Neuron (in vitro differentiated cells): ENCODE results near the gene OTOA.
"Not testable (repeated sequence)": the region's sequence is repeated elsewhere in the genome, so short reads cannot be mapped to it uniquely, and the experiment has no call there.

Experiments
- H2AFZ ChIP-seq: one replicate; pipeline ENCODE4 v1.6.1; 2013; ENCODE audit warnings: low read depth, mild to moderate bottlenecking, inconsistent platforms, low read length, moderate library complexity
- H3K27me3 ChIP-seq: one replicate; pipeline ENCODE4 v1.6.1; 2013; ENCODE audit warnings: low read length; ENCODE audit not compliant: insufficient read depth
- H3K36me3 ChIP-seq: one replicate; pipeline ENCODE4 v1.6.1; 2013; ENCODE audit warnings: low read length; ENCODE audit not compliant: insufficient read depth
- H3K4me1 ChIP-seq: one replicate; pipeline ENCODE4 v1.6.1; 2013; ENCODE audit warnings: low read length; ENCODE audit not compliant: insufficient read depth
- H3K4me3 ChIP-seq: 2 replicates; pipeline ENCODE4 v1.5.1; 2013; ENCODE audit warnings: mild to moderate bottlenecking, low read length, moderate library complexity
- H3K9me3 ChIP-seq: one replicate; pipeline ENCODE4 v1.6.1; 2013; ENCODE audit warnings: low read length

Gene OTOA

GRCh38 chr16:21698169-21699032 is 34.6 kb downstream of the OTOA start:
- Histone ChIP-seq H3K9me3 (no peaks in the 10 kb centered on the region), H3K27me3 (no peaks in the 10 kb centered on the region), H2AFZ (no peak overlapping the region), H3K4me1 (no peaks in the 10 kb centered on the region), H3K36me3 (no peaks in the 10 kb centered on the region), H3K4me3 (no peak overlapping the region)

GRCh38 chr16:21701271-21701670 is 37.5 kb downstream of the OTOA start:
- H3K9me3 ChIP-seq = no peaks in the 10 kb centered on the region

GRCh38 chr16:21702276-21702675 is 38.5 kb downstream of the OTOA start:
- no peak overlapping the region for H2AFZ ChIP-seq
- H3K27me3 ChIP-seq = no peaks in the 10 kb centered on the region
- H3K4me3 ChIP-seq = no peak overlapping the region
- H3K9me3 ChIP-seq = no peaks in the 10 kb centered on the region
- H3K36me3 ChIP-seq = no peaks in the 10 kb centered on the region
- no peaks in the 10 kb centered on the region for H3K4me1 ChIP-seq

More at GRCh38 chr16:21701271-21701670, 37.5 kb downstream of the OTOA start:
- Histone ChIP-seq H3K36me3 (no peaks in the 10 kb centered on the region), H2AFZ (no peak overlapping the region), H3K27me3 (no peaks in the 10 kb centered on the region), H3K4me3 (no peak overlapping the region), H3K4me1 (no peaks in the 10 kb centered on the region)

GRCh38 chr16:21703156-21703555 is 39.4 kb downstream of the OTOA start:
- Histone ChIP-seq H2AFZ (no peak overlapping the region), H3K27me3 (no peaks in the 10 kb centered on the region), H3K9me3 (no peaks in the 10 kb centered on the region), H3K4me3 (no peak overlapping the region), H3K4me1 (no peaks in the 10 kb centered on the region), H3K36me3 (no peaks in the 10 kb centered on the region)

- H3K4me3 ChIP-seq = no peak overlapping the region
- H3K4me1 ChIP-seq = no peaks in the 10 kb centered on the region
- no peaks in the 10 kb centered on the region for H3K9me3 ChIP-seq
- H2AFZ ChIP-seq = no peak overlapping the region
- H3K36me3 ChIP-seq = no peaks in the 10 kb centered on the region
- H3K27me3 ChIP-seq = no peaks in the 10 kb centered on the region
Measured at GRCh38 chr16:21703589-21704174, 39.9 kb downstream of the OTOA start.

GRCh38 chr16:21704266-21704665 is 40.5 kb downstream of the OTOA start:
- H3K9me3 ChIP-seq = no peaks in the 10 kb centered on the region
- no peaks in the 10 kb centered on the region for H3K27me3 ChIP-seq
- no peaks in the 10 kb centered on the region for H3K4me1 ChIP-seq
- H2AFZ ChIP-seq = no peak overlapping the region
- no peaks in the 10 kb centered on the region for H3K36me3 ChIP-seq
- H3K4me3 ChIP-seq = no peak overlapping the region

GRCh38 chr16:21704733-21705132 is 41.0 kb downstream of the OTOA start:
- Histone ChIP-seq H3K4me3 (no peak overlapping the region), H2AFZ (no peak overlapping the region), H3K27me3 (no peaks in the 10 kb centered on the region), H3K36me3 (no peaks in the 10 kb centered on the region), H3K9me3 (no peaks in the 10 kb centered on the region), H3K4me1 (no peaks in the 10 kb centered on the region)

GRCh38 chr16:21708533-21709115 is 44.9 kb downstream of the OTOA start:
- H3K36me3 ChIP-seq = no peaks in the 10 kb centered on the region
- no peak overlapping the region for H2AFZ ChIP-seq
- no peaks in the 10 kb centered on the region for H3K9me3 ChIP-seq
- H3K4me1 ChIP-seq = no peaks in the 10 kb centered on the region
- no peaks in the 10 kb centered on the region for H3K27me3 ChIP-seq
- H3K4me3 ChIP-seq = no peak overlapping the region

- H3K4me3 ChIP-seq = no peak overlapping the region
- no peak overlapping the region for H2AFZ ChIP-seq
- no peaks in the 10 kb centered on the region for H3K36me3 ChIP-seq
- peaks cover 2% of the 10 kb centered on the region for H3K4me1 ChIP-seq
- H3K27me3 ChIP-seq = no peaks in the 10 kb centered on the region
- no peaks in the 10 kb centered on the region for H3K9me3 ChIP-seq
Measured at GRCh38 chr16:21710938-21711337, 47.2 kb downstream of the OTOA start.

- no peaks in the 10 kb centered on the region for H3K27me3 ChIP-seq
- H2AFZ ChIP-seq = no peak overlapping the region
- H3K4me1 ChIP-seq = peaks cover 2% of the 10 kb centered on the region
- H3K4me3 ChIP-seq = no peak overlapping the region
- no peaks in the 10 kb centered on the region for H3K9me3 ChIP-seq
- no peaks in the 10 kb centered on the region for H3K36me3 ChIP-seq
Measured at GRCh38 chr16:21713549-21714368, 50.0 kb downstream of the OTOA start.

- not testable (repeated sequence) for H3K36me3 ChIP-seq, H3K27me3 ChIP-seq, H3K4me3 ChIP-seq, H3K9me3 ChIP-seq, H2AFZ ChIP-seq, H3K4me1 ChIP-seq
Measured at GRCh38 chr16:21714369-21714618, 50.5 kb downstream of the OTOA start.

- Histone ChIP-seq H3K27me3 (no peaks in the 10 kb centered on the region), H3K36me3 (no peaks in the 10 kb centered on the region), H3K4me1 (peaks cover 2% of the 10 kb centered on the region), H3K4me3 (no peak overlapping the region), H2AFZ (no peak overlapping the region), H3K9me3 (no peaks in the 10 kb centered on the region)
Measured at GRCh38 chr16:21717608-21718007, 53.8 kb downstream of the OTOA start.

GRCh38 chr16:21719283-21719682 is 55.5 kb downstream of the OTOA start:
- Histone ChIP-seq H3K9me3 (no peaks in the 10 kb centered on the region), H3K4me3 (no peak overlapping the region), H2AFZ (no peak overlapping the region), H3K27me3 (no peaks in the 10 kb centered on the region), H3K4me1 (no peaks in the 10 kb centered on the region), H3K36me3 (no peaks in the 10 kb centered on the region)
